Tibial nerve (tissue), 4 donors: Measurements from ENCODE around the gene GSN.

Experiments
- EP300 ChIP-seq, 2 donors: sonication (generic); formaldehyde crosslinking; IDR thresholded peaks; one replicate each; pipeline ENCODE4 v1.6.1; 2017; ENCODE audit warnings: antibody characterized with exemption in 2 of 2, mild to moderate bottlenecking in 1 of 2
- POLR2A ChIP-seq, 2 donors: fragments of 450-650 bp; IDR thresholded peaks; one replicate each; pipeline ENCODE4 v1.6.1; 2017; ENCODE audit warnings: antibody characterized with exemption in 2 of 2, mild to moderate bottlenecking in 2 of 2, moderate library complexity in 2 of 2
- TF ChIP-seq, protein P1 (sequence below), 5 experiments: fragments of 200-600 bp in 3 of 5; fragments of 450-650 bp in 2 of 5; sonication (generic) in 3 of 5; IDR thresholded peaks; one replicate each; pipeline ENCODE4 v1.5.1; 2016 to 2019; ENCODE audit warnings: antibody characterized with exemption in 5 of 5, mild to moderate bottlenecking in 3 of 5, moderate library complexity in 2 of 5

DNA sequence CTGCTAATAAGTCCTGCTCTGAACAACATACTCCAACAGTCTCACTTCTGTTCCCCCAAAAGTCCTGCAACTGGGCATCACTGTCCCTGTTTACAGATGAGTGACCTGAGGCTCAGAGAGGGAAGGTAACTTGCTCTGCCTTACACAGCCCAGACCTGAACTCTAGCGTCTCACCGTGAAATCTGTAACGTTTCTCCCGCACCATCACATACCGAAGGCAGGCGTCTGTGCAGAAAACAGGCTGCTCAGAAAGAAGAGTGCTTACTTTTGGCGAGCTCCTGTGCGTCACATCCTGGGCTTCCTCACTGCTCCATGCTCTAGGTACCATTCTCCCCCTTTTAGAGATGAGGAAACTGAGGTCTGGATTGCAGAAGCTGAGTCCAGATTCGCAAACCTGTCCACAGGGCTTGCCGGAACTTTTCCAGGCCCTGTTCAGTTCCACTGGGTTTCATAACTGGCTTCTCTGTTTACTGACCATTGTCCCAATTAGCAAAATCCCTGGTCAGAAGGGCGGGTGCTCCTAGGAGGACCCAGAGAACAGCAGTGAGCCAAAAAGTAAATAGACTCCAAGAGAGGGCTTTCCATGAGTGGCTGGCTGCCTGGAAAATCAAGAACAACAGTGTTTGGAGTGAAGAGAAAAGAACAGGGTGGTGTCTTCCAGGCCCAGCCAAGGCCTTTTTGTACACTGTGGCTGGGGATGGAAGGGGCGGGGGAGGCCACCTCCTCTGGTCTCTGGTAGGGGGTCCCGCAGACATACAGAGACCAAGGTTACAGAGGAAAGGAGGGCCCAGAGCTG is 27.1 kb downstream of the GSN start:
- TF ChIP-seq, protein P1, sequence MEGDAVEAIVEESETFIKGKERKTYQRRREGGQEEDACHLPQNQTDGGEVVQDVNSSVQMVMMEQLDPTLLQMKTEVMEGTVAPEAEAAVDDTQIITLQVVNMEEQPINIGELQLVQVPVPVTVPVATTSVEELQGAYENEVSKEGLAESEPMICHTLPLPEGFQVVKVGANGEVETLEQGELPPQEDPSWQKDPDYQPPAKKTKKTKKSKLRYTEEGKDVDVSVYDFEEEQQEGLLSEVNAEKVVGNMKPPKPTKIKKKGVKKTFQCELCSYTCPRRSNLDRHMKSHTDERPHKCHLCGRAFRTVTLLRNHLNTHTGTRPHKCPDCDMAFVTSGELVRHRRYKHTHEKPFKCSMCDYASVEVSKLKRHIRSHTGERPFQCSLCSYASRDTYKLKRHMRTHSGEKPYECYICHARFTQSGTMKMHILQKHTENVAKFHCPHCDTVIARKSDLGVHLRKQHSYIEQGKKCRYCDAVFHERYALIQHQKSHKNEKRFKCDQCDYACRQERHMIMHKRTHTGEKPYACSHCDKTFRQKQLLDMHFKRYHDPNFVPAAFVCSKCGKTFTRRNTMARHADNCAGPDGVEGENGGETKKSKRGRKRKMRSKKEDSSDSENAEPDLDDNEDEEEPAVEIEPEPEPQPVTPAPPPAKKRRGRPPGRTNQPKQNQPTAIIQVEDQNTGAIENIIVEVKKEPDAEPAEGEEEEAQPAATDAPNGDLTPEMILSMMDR (IDR thresholded peaks at IDR 0.05), result peak in 1 of 5 experiments; percentile 4
- TF ChIP-seq POLR2A (IDR thresholded peaks at IDR 0.05) (no peak), EP300 (IDR thresholded peaks at IDR 0.05) (peak; percentile 38 to 95)
